BJ (cell line): Measurements from ENCODE around the gene KRR1. TPM values are rescaled to one million over a fixed set of nuclear protein-coding genes. Genes with fewer than 3 reads are reported as not detected.

Source experiments
- CTCF ChIA-PET: fragments of 350-600 bp; formaldehyde crosslinking; extraction: SDS; loops from one replicate; lab custom pipeline; 2021; ENCODE audit warnings: antibody characterized with exemption, inconsistent platforms; lab: Yijun Ruan, JAX
- POLR2A ChIA-PET: fragments of 300-600 bp; sonication (Branson Sonifier 250); formaldehyde crosslinking; extraction: SDS; loops from one replicate; lab custom pipeline; 2021; ENCODE audit warnings: antibody characterized with exemption; lab: Charles Lee
- DNase-seq: peaks from one replicate; pipeline ENCODE4 v3.0.0-alpha.2; 2011; ENCODE audit warnings: low read depth
- H3K27me3 ChIP-seq: 2 replicates; pipeline ENCODE4 v1.6.0; 2011; ENCODE audit warnings: low read length; ENCODE audit not compliant: control insufficient read depth, insufficient read depth
- H3K36me3 ChIP-seq: 2 replicates; pipeline ENCODE4 v1.5.1; 2011; ENCODE audit warnings: low read length; ENCODE audit not compliant: control insufficient read depth, insufficient read depth
- H3K4me3 ChIP-seq: 2 replicates; pipeline ENCODE4 v1.5.1; 2011; ENCODE audit warnings: low read depth, mild to moderate bottlenecking, control low read depth, low read length
- polyA plus RNA-seq: library from polyadenylated mRNA; depleted of rRNA; stranded (reverse); fragments of >200 nt; gene quantifications from 2 replicates; pipeline ENCODE4 v1.2.3, GENCODE V29; 2011
- TF ChIP-seq, protein P1 (sequence below): IDR thresholded peaks from 2 replicates; pipeline ENCODE4 v1.5.1; 2011; ENCODE audit warnings: low read depth, mild to moderate bottlenecking, control low read depth, inconsistent platforms, low read length, moderate library complexity; ENCODE audit not compliant: insufficient read depth

The KRR1 gene
- polyA plus RNA-seq, 1 experiment: 10.4 TPM

DNA sequence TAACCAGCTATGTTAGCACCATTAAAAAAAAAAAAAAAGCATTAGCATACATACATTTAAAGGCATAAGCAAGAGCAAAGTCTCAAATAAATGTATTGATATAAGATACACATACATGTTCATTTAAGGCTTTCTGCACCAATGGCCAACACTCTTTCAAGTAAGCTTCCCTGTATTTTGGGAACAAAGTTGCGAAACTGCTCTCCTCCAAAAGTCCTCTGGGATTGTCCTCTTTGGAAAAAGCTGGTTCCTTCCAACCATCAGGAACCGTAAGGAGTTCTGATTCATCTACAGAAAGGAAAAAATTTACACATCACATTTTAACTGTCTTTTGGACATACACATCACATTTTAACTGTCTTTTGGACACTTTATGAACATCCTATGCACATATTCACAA, 3.2 kb downstream of the KRR1 start:
- CTCF ChIA-PET: interaction anchor here (0.6 to 1.7 kb wide), 3 partner anchors 24 to 837 kb away, joined by 3 to 4 read pairs (median 4); partner anchors contain the start of gene GLIPR1L2
- POLR2A ChIA-PET: no interaction called here
- no peak overlapping the region for H3K4me3 ChIP-seq
- peaks cover 2% of the 10 kb centered on the region; the same call in 1 of the 2 replicates for H3K36me3 ChIP-seq
- no peaks in the 10 kb centered on the region for H3K27me3 ChIP-seq
- DNase-seq: no peak
- TF ChIP-seq, protein P1, sequence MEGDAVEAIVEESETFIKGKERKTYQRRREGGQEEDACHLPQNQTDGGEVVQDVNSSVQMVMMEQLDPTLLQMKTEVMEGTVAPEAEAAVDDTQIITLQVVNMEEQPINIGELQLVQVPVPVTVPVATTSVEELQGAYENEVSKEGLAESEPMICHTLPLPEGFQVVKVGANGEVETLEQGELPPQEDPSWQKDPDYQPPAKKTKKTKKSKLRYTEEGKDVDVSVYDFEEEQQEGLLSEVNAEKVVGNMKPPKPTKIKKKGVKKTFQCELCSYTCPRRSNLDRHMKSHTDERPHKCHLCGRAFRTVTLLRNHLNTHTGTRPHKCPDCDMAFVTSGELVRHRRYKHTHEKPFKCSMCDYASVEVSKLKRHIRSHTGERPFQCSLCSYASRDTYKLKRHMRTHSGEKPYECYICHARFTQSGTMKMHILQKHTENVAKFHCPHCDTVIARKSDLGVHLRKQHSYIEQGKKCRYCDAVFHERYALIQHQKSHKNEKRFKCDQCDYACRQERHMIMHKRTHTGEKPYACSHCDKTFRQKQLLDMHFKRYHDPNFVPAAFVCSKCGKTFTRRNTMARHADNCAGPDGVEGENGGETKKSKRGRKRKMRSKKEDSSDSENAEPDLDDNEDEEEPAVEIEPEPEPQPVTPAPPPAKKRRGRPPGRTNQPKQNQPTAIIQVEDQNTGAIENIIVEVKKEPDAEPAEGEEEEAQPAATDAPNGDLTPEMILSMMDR: no peak

DNA sequence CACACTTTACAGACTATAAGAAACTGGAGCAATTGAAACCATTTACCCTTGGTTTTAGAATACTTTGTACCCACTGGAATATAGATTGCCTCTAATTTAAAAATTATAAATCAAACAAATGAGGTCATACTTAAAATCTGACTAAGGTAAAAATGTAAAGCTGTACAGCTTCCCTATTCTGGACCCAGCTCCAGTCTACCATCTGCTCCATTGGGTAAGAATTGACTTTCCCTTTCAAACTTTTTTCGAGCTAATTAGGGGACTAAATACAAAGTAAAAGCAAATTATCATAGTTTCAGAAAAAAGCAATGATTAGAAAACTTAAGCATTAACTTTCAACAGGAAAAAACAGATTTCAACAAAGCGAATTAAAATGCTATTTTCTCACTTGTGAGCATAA, 4.3 kb downstream of the KRR1 start:
- DNase-seq: no peak
- POLR2A ChIA-PET: no interaction called here
- Histone ChIP-seq H3K4me3 (no peak overlapping the region), H3K36me3 (peaks cover 2% of the 10 kb centered on the region; the same call in 1 of the 2 replicates), H3K27me3 (no peaks in the 10 kb centered on the region)
- CTCF ChIA-PET: interaction anchor here (1.0 to 1.7 kb wide), 3 partner anchors 116 to 818 kb away, joined by 3 to 4 read pairs (median 4); partner anchors contain the start of gene GLIPR1L2
- TF ChIP-seq, protein P1: no peak

DNA sequence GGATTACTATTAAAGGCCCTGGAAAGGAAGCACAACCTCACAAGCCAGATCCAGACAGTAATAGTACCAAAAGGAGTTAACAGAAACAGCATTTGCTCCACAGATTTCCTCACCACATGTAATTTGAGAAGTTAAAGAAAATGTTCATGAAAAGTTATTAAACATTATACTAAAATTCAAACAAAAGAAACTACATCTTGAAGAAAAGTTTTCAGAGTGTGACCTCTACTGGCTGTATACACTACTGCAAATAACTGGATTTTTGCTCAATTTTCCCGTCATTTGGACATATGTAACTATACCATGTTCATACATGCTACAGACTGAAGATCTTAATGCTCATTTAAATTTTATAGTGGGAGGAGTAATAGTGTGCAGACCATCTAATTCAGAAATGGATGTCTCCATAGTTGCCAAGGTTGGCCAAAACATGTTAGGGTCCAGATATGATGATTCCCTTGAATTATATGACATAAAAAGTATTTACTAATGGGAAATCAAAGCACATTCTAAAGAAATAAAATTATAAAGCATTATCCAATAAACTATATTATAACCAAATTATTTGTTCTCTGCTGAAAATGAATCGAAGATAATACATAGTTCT, 5.6 kb downstream of the KRR1 start:
- Histone ChIP-seq H3K36me3 (peaks cover 2% of the 10 kb centered on the region), H3K27me3 (no peaks in the 10 kb centered on the region), H3K4me3 (no peak overlapping the region)
- ChIA-PET CTCF (interaction anchor here (0.8 to 2.2 kb wide), 3 partner anchors 26 to 171 kb away, joined by 3 to 11 read pairs (median 8); partner anchors contain the start of genes GLIPR1, GLIPR1L1 and GLIPR1L2), POLR2A (no interaction called here)
- DNase-seq: no peak
- TF ChIP-seq, protein P1: peak; percentile 67

DNA sequence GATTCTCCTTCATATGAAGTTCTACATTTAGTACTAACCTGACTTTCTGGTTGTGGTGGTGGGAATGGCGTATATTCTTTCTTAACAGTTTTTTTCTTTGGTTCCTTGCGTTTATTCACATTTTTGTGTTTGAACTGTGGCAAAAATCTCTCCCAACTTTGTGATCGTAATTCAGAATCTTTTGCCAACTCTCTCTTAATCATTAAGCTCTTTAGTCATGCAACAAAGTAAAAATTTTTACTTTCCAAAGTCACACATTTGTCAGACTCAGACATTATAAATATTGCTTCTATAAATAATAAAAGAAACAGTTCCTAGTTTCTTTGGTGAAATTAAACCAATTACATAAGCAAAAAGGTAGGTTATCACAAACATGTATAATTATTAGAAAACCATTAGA, 7.5 kb downstream of the KRR1 start:
- CTCF ChIA-PET: interaction anchor here (1.5 to 2.2 kb wide), 3 partner anchors 18 to 169 kb away, joined by 3 to 11 read pairs (median 7); partner anchors contain the start of genes GLIPR1L1 and GLIPR1L2
- no peaks in the 10 kb centered on the region for H3K27me3 ChIP-seq
- DNase-seq: no peak
- POLR2A ChIA-PET: no interaction called here
- no peak overlapping the region for H3K4me3 ChIP-seq
- H3K36me3 ChIP-seq: peaks cover 3% of the 10 kb centered on the region
- TF ChIP-seq, protein P1: no peak

DNA sequence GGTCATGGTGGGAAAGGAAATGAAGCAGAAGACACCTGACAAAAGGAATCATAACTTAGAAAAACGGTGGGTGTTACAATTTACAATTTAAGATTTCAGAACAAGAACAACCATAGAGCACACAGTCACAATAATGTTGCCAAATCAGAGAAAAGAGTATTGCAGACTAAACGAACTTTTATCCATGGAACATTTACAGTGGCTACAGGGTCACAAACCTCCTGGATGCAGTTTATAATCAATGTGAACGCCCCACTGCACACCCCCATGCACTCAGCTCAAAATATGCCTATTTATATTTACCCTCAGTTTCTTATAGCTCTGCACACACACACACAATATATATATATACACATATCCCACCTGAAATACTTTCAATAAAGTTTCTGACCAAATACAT, 8.0 kb downstream of the KRR1 start:
- DNase-seq: no peak
- Histone ChIP-seq H3K4me3 (no peak overlapping the region), H3K27me3 (no peaks in the 10 kb centered on the region), H3K36me3 (peaks cover 3% of the 10 kb centered on the region)
- TF ChIP-seq, protein P1: no peak
- ChIA-PET POLR2A (no interaction called here), CTCF (interaction anchor here (0.6 to 2.2 kb wide), 3 partner anchors 112 to 465 kb away, joined by 3 to 11 read pairs (median 4); partner anchors contain the start of genes GLIPR1L1 and GLIPR1L2)
